ENCODE data around the gene COL4A4. TPM values are rescaled to one million over a fixed set of nuclear protein-coding genes. Genes with fewer than 3 reads are reported as not detected.

The COL4A4 gene
- total and polyA plus RNA-seq, 2 of the 13 experiments (the other 11 are each of a cell fraction or from before 2014, with no cell fraction given): not detected

GRCh38 chr2:227206406-227206805 lies 42.4 kb upstream of the COL4A4 start (continued):
- TF ChIP-seq, protein P1, sequence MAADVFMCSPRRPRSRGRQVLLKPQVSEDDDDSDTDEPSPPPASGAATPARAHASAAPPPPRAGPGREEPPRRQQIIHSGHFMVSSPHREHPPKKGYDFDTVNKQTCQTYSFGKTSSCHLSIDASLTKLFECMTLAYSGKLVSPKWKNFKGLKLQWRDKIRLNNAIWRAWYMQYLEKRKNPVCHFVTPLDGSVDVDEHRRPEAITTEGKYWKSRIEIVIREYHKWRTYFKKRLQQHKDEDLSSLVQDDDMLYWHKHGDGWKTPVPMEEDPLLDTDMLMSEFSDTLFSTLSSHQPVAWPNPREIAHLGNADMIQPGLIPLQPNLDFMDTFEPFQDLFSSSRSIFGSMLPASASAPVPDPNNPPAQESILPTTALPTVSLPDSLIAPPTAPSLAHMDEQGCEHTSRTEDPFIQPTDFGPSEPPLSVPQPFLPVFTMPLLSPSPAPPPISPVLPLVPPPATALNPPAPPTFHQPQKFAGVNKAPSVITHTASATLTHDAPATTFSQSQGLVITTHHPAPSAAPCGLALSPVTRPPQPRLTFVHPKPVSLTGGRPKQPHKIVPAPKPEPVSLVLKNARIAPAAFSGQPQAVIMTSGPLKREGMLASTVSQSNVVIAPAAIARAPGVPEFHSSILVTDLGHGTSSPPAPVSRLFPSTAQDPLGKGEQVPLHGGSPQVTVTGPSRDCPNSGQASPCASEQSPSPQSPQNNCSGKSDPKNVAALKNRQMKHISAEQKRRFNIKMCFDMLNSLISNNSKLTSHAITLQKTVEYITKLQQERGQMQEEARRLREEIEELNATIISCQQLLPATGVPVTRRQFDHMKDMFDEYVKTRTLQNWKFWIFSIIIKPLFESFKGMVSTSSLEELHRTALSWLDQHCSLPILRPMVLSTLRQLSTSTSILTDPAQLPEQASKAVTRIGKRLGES (CRISPR knock-in tag; IDR thresholded peaks at IDR 0.05; ENCODE audit: borderline replicate concordance): no peak
- TF ChIP-seq U2AF1 (optimal IDR thresholded peaks at IDR 0.05; ENCODE audit: low read depth, low read length) (no peak), ZNF615 (CRISPR knock-in tag; IDR thresholded peaks at IDR 0.05; ENCODE audit: borderline replicate concordance) (no peak), MTERF4 (CRISPR knock-in tag; IDR thresholded peaks at IDR 0.05) (no peak), ZNF850 (CRISPR knock-in tag; conservative IDR thresholded peaks at IDR 0.05) (no peak), ARHGAP35 (CRISPR knock-in tag; IDR thresholded peaks at IDR 0.05; ENCODE audit: borderline replicate concordance) (no peak), ZNF512B (CRISPR knock-in tag; IDR thresholded peaks at IDR 0.05; ENCODE audit: borderline replicate concordance) (no peak)

Measured in HepG2 (cell line).